GM21529 (cell line): ENCODE data around the gene GSK3A.
"Not testable (repeated sequence)": the region's sequence is repeated elsewhere in the genome, so short reads cannot be mapped to it uniquely, and the experiment has no call there.

Source experiments
- ATAC-seq: cut with Tn5 transposase; IDR thresholded peaks from one replicate; pipeline ENCODE4 v1.9.1; 2021; ENCODE audit not compliant: unreplicated experiment

The GSK3A gene

GRCh38 chr19:42268704-42269477, 26.5 kb upstream of the GSK3A start, which contains the start of gene CIC:
Gene CIC (plus strand): TSS chr19:42269252. CDS start chr19:42271784, 2,532 bp downstream.
- ATAC-seq: peak; percentile 77

GRCh38 chr19:42268142-42268703, 25.8 kb upstream of the GSK3A start:
- peak; percentile 55 for ATAC-seq

GRCh38 chr19:42267644-42268141, 25.3 kb upstream of the GSK3A start:
- no peak for ATAC-seq

- not testable (repeated sequence) for ATAC-seq
Observed at GRCh38 chr19:42266928-42267603, 24.7 kb upstream of the GSK3A start.

- ATAC-seq: not testable (repeated sequence)
Observed at GRCh38 chr19:42266105-42266504, 23.7 kb upstream of the GSK3A start.

GRCh38 chr19:42261763-42262162, 19.4 kb upstream of the GSK3A start:
- no peak for ATAC-seq

- ATAC-seq: not testable (repeated sequence)
Observed at GRCh38 chr19:42257842-42258241, 15.4 kb upstream of the GSK3A start.

- no peak for ATAC-seq
Observed at GRCh38 chr19:42255766-42256745, 13.7 kb upstream of the GSK3A start.

- ATAC-seq: peak; percentile 54
Observed at GRCh38 chr19:42254850-42255765, 12.7 kb upstream of the GSK3A start, which contains the start of gene ERF. Gene ERF (minus strand): TSS chr19:42255128. CDS start chr19:42254999, 129 bp downstream.

- ATAC-seq: no peak
Observed at GRCh38 chr19:42254089-42254849, 11.9 kb upstream of the GSK3A start.

- ATAC-seq: no peak
Observed at GRCh38 chr19:42253245-42254088, 11.1 kb upstream of the GSK3A start.

GRCh38 chr19:42252365-42253244, 10.2 kb upstream of the GSK3A start:
- ATAC-seq: no peak

- no peak for ATAC-seq
Observed at GRCh38 chr19:42251572-42252358, 9.4 kb upstream of the GSK3A start.

GRCh38 chr19:42250666-42251531, 8.5 kb upstream of the GSK3A start:
- no peak for ATAC-seq

- no peak for ATAC-seq
Observed at GRCh38 chr19:42250183-42250665, 7.8 kb upstream of the GSK3A start.
